H9 (cell line): ENCODE results near the gene FADS2. TPM values are rescaled to one million over a fixed set of nuclear protein-coding genes. Genes with fewer than 3 reads are reported as not detected.

Source experiments
- DNase-seq: peaks from one replicate; pipeline ENCODE4 v3.0.0-alpha.2; 2017
- H2AFZ ChIP-seq: one replicate; pipeline ENCODE4 v1.6.1; 2013; ENCODE audit warnings: mild to moderate bottlenecking, low read length, control low read depth, moderate library complexity
- H2AK5ac ChIP-seq: 2 replicates; pipeline ENCODE4 v1.6.1; 2013; ENCODE audit warnings: low read length, control low read depth, mixed read lengths; ENCODE audit not compliant: insufficient read length
- H2BK120ac ChIP-seq: one replicate; pipeline ENCODE4 v1.6.1; 2013; ENCODE audit warnings: low read depth, mild to moderate bottlenecking, low read length, control low read depth, inconsistent platforms; ENCODE audit not compliant: poor library complexity, severe bottlenecking
- H2BK12ac ChIP-seq: 2 replicates; pipeline ENCODE4 v1.6.1; 2013; ENCODE audit warnings: low read length, control low read depth, mixed read lengths, low read depth; ENCODE audit not compliant: insufficient read length
- H2BK15ac ChIP-seq: 2 replicates; pipeline ENCODE4 v1.6.1; 2013; ENCODE audit warnings: low read depth, low read length, control low read depth
- H2BK20ac ChIP-seq: one replicate; pipeline ENCODE4 v1.6.1; 2013; ENCODE audit warnings: low read depth, mild to moderate bottlenecking, low read length, control low read depth, inconsistent platforms; ENCODE audit not compliant: poor library complexity, severe bottlenecking
- H2BK5ac ChIP-seq: 2 replicates; pipeline ENCODE4 v1.6.1; 2013; ENCODE audit warnings: low read length, control low read depth, mixed read lengths; ENCODE audit not compliant: insufficient read length
- H3K14ac ChIP-seq: 2 replicates; pipeline ENCODE4 v1.6.1; 2013; ENCODE audit warnings: low read length, control low read depth; ENCODE audit not compliant: insufficient read depth
- H3K18ac ChIP-seq: 2 replicates; pipeline ENCODE4 v1.6.1; 2013; ENCODE audit warnings: low read depth, mild to moderate bottlenecking, mixed read lengths, low read length, control low read depth; ENCODE audit not compliant: insufficient read length
- H3K23ac ChIP-seq: 2 replicates; pipeline ENCODE4 v1.6.1; 2013; ENCODE audit warnings: low read length, control low read depth, mixed read lengths, low read depth; ENCODE audit not compliant: insufficient read length
- H3K23me2 ChIP-seq: 2 replicates; pipeline ENCODE4 v1.6.1; 2013; ENCODE audit warnings: low read depth, mild to moderate bottlenecking, mixed read lengths, low read length, control low read depth; ENCODE audit not compliant: insufficient read length, poor library complexity, severe bottlenecking
- H3K27ac ChIP-seq: 2 replicates; pipeline ENCODE4 v1.5.1; 2013; ENCODE audit warnings: low read length, control low read depth, mixed read lengths, low read depth; ENCODE audit not compliant: insufficient read length
- H3K27me3 ChIP-seq: 2 replicates; pipeline ENCODE4 v1.6.1; 2013; ENCODE audit warnings: low read length, control low read depth, inconsistent platforms; ENCODE audit not compliant: insufficient read depth
- H3K4ac ChIP-seq: 2 replicates; pipeline ENCODE4 v1.6.1; 2013; ENCODE audit warnings: low read depth, mild to moderate bottlenecking, control low read depth, inconsistent platforms, low read length, moderate library complexity
- H3K4me1 ChIP-seq: 2 replicates; pipeline ENCODE4 v1.6.1; 2013; ENCODE audit warnings: low read length, control low read depth, inconsistent platforms; ENCODE audit not compliant: insufficient read depth
- H3K4me2 ChIP-seq: 2 replicates; pipeline ENCODE4 v1.6.1; 2013; ENCODE audit warnings: low read length, control low read depth, mixed read lengths; ENCODE audit not compliant: insufficient read length, insufficient read depth
- H3K56ac ChIP-seq: 2 replicates; pipeline ENCODE4 v1.6.1; 2013; ENCODE audit warnings: low read depth, mild to moderate bottlenecking, mixed read lengths, low read length, control low read depth; ENCODE audit not compliant: insufficient read length
- H3K79me1 ChIP-seq: 2 replicates; pipeline ENCODE4 v1.6.1; 2013; ENCODE audit warnings: low read depth, mild to moderate bottlenecking, moderate library complexity, low read length, control low read depth, inconsistent platforms; ENCODE audit not compliant: insufficient read depth, poor library complexity, severe bottlenecking
- H3K79me2 ChIP-seq: 2 replicates; pipeline ENCODE4 v1.6.1; 2013; ENCODE audit warnings: low read length, control low read depth, inconsistent platforms; ENCODE audit not compliant: insufficient read depth
- H3K9ac ChIP-seq: 2 replicates; pipeline ENCODE4 v1.6.1; 2013; ENCODE audit warnings: low read length, control low read depth, mixed read lengths; ENCODE audit not compliant: insufficient read length; ENCODE audit errors: extremely low read depth
- H3K9me3 ChIP-seq: one replicate; pipeline ENCODE4 v1.6.1; 2013; ENCODE audit warnings: low read depth, low read length, inconsistent platforms; ENCODE audit not compliant: control insufficient read depth
- H3T11ph ChIP-seq: one replicate; pipeline ENCODE4 v1.6.1; 2013; ENCODE audit warnings: mild to moderate bottlenecking, low read length, control low read depth, inconsistent platforms
- H4K20me1 ChIP-seq: one replicate; pipeline ENCODE4 v1.6.1; 2013; ENCODE audit not compliant: control insufficient read depth, insufficient read length, insufficient read depth
- H4K5ac ChIP-seq: 2 replicates; pipeline ENCODE4 v1.6.1; 2013; ENCODE audit warnings: low read depth, mild to moderate bottlenecking, mixed read lengths, low read length, control low read depth; ENCODE audit not compliant: insufficient read length
- H4K8ac ChIP-seq: replicated peaks from 2 replicates; pipeline ENCODE4 v1.6.1; 2013; ENCODE audit warnings: low read length, control low read depth, mixed read lengths, low read depth; ENCODE audit not compliant: insufficient read length
- H4K91ac ChIP-seq: 2 replicates; pipeline ENCODE4 v1.6.1; 2013; ENCODE audit warnings: low read depth, mild to moderate bottlenecking, moderate library complexity, mixed read lengths, low read length, control low read depth; ENCODE audit not compliant: insufficient read length
- H3K27ac Mint-ChIP-seq, 3 experiments: 2 replicates in 2 of 3; 3 replicates in 1 of 3; pipeline ENCODE4 v1.8.0; 2020 to 2021; ENCODE audit warnings: mixed read lengths in 3 of 3, mild to moderate bottlenecking in 1 of 3, moderate library complexity in 1 of 3
- H3K27me3 Mint-ChIP-seq: 2 replicates; pipeline ENCODE4 v1.8.0; 2021; ENCODE audit warnings: low read depth, mild to moderate bottlenecking, moderate library complexity, mixed read lengths
- H3K36me3 Mint-ChIP-seq, 3 experiments: 2 replicates in 2 of 3; 3 replicates in 1 of 3; pipeline ENCODE4 v1.8.0; 2020 to 2021; ENCODE audit warnings: low read depth in 3 of 3, mixed read lengths in 3 of 3; ENCODE audit not compliant: insufficient read depth in 1 of 3
- H3K4me1 Mint-ChIP-seq, 2 experiments: 2 replicates each; pipeline ENCODE4 v1.8.0; 2020; ENCODE audit warnings: mixed read lengths in 2 of 2
- H3K4me3 Mint-ChIP-seq, 2 experiments: 2 replicates in 1 of 2; 3 replicates in 1 of 2; pipeline ENCODE4 v1.8.0; 2020 to 2021; ENCODE audit warnings: mild to moderate bottlenecking in 2 of 2, mixed read lengths in 2 of 2, moderate library complexity in 1 of 2
- H3K9me3 Mint-ChIP-seq, 2 experiments: 2 replicates in 1 of 2; 3 replicates in 1 of 2; pipeline ENCODE4 v1.8.0; 2020; ENCODE audit warnings: mild to moderate bottlenecking in 2 of 2, mixed read lengths in 2 of 2, moderate library complexity in 1 of 2
- CTCF ChIP-seq: fragments of 200-600 bp; sonication (generic); conservative IDR thresholded peaks from 3 replicates; pipeline ENCODE4 v1.8.0; 2021; ENCODE audit warnings: antibody characterized with exemption, mild to moderate bottlenecking
- WGBS: extraction: QIAGEN DNeasy Blood & Tissue Kit; methylation state at CpG from one replicate; pipeline ENCODE4 v1.1.7; 2013; ENCODE audit warnings: missing lambda C conversion rate, low lambda C conversion rate, mixed read lengths; ENCODE audit not compliant: insufficient read length; ENCODE audit errors: extremely low coverage; 5-methylcytosine and 5-hydroxymethylcytosine counted together
- total RNA-seq: library from RNA; stranded (reverse); gene quantifications from 2 replicates; pipeline ENCODE4 v1.2.1, GENCODE V29; 2021

FADS2 gene
- total RNA-seq, 1 experiment from 2014 or later = 322 TPM

GRCh38 chr11:61862714-61863547, 34.8 kb downstream of the FADS2 start:
- Histone ChIP-seq H3K4me1 (no peaks in the 10 kb centered on the region), H3K14ac (no peak overlapping the region), H3K23me2 (no peaks in the 10 kb centered on the region), H4K5ac (no peak overlapping the region), H3K4ac (no peak overlapping the region), H2BK20ac (no peak overlapping the region), H2BK120ac (no peak overlapping the region), H3K9me3 (no peaks in the 10 kb centered on the region), H2BK12ac (no peak overlapping the region), H3K4me2 (no peak overlapping the region), H2AFZ (no peak overlapping the region), H2BK5ac (no peak overlapping the region), H3K27ac (no peak overlapping the region), H3K56ac (no peak overlapping the region), H3K23ac (no peak overlapping the region), H3K79me2 (no peaks in the 10 kb centered on the region), H4K91ac (no peak overlapping the region), H4K8ac (no peak overlapping the region), H2AK5ac (no peak overlapping the region), H4K20me1 (no peaks in the 10 kb centered on the region), H3K9ac (no peak overlapping the region), H3K27me3 (no peaks in the 10 kb centered on the region), H3K18ac (no peak overlapping the region), H3K79me1 (no peaks in the 10 kb centered on the region), H2BK15ac (no peak overlapping the region), H3T11ph (no peak overlapping the region)
- Mint-ChIP-seq H3K27ac (no peak overlapping the region), H3K4me1 (peaks cover 0 to 4% of the 10 kb centered on the region in 2 experiments; a peak in 1 of 4 replicates), H3K36me3 (peaks cover 50 to 72% (median 69%) of the 10 kb centered on the region in 3 experiments), H3K4me3 (no peak overlapping the region), H3K9me3 (no peaks in the 10 kb centered on the region), H3K27me3 (no peaks in the 10 kb centered on the region)
- WGBS = no CpG with 5 or more reads among the region's 18 CpGs
- TF ChIP-seq CTCF = no peak
- no peak for DNase-seq
